GM12892 (cell line): Measurements from ENCODE around the gene ZNF286A.

Experiments used
- POLR2A ChIP-seq: IDR thresholded peaks from 2 replicates; pipeline ENCODE4 v1.6.1; 2011; ENCODE audit warnings: low read depth, low read length, control low read depth
- POLR2AphosphoS5 ChIP-seq: IDR thresholded peaks from 2 replicates; pipeline ENCODE4 v1.6.1; 2011; ENCODE audit warnings: low read depth, low read length, control low read depth
- TAF1 ChIP-seq: IDR thresholded peaks from 2 replicates; pipeline ENCODE4 v1.6.1; 2011; ENCODE audit warnings: low read depth, mild to moderate bottlenecking, control low read depth, low read length, borderline replicate concordance

DNA sequence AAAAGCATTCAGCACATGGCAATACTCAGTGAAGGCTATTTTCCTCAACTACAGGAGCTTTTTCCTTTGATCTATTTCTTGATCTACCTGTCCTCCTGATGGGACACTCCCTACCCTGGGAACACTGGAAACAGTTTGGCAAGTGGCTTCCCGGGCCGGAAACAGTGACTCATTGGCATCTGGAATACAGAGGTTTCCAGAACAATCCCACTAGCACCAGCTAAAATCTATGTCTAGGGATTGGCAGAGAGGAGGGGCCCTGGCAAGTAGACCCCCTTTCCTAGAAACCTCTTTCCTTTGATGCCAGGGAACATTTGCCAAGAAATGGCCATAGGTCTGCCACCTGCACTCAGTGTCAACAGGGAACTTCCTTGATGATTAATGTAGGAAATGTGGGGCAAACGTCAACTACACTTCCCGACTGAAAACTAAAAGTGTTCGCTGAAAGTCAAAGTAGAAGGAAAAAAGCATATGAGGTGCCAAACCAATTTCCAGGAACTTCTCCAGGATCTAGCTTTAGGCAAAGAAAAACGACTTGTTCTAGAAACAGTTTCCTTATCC lies 49.6 kb upstream of the ZNF286A start:
- TF ChIP-seq POLR2A = no peak
- no peak for TF ChIP-seq POLR2AphosphoS5
- TF ChIP-seq TAF1 = no peak
